Calu3 (cell line): Measurements from ENCODE around the gene CLEC4M. TPM values are rescaled to one million over a fixed set of nuclear protein-coding genes. Genes with fewer than 3 reads are reported as not detected.

Experiments
- BruUV-seq: library from RNA; stranded (reverse); fragments of 400-500 nt; replicated peaks from 2 replicates; lab custom pipeline; 2021; lab: Mats Ljungman, UMichigan
- CTCF ChIA-PET: fragments of 300-600 bp; sonication (Branson Sonifier 250); formaldehyde crosslinking; loops from one replicate; lab custom pipeline; 2022; ENCODE audit warnings: antibody characterized with exemption; lab: Charles Lee
- DNase-seq: peaks from one replicate; pipeline ENCODE4 v3.0.0; 2022
- H3K27ac Mint-ChIP-seq: one replicate; pipeline ENCODE4 v1.8.0; 2022; ENCODE audit warnings: mixed read lengths; ENCODE audit not compliant: unreplicated experiment
- H3K27me3 Mint-ChIP-seq: one replicate; pipeline ENCODE4 v1.8.0; 2022; ENCODE audit warnings: mixed read lengths; ENCODE audit not compliant: unreplicated experiment
- H3K36me3 Mint-ChIP-seq: one replicate; pipeline ENCODE4 v1.8.0; 2022; ENCODE audit warnings: mild to moderate bottlenecking, moderate library complexity, mixed read lengths; ENCODE audit not compliant: insufficient read depth, unreplicated experiment
- H3K4me1 Mint-ChIP-seq: one replicate; pipeline ENCODE4 v1.8.0; 2022; ENCODE audit warnings: mild to moderate bottlenecking, low read depth, mixed read lengths; ENCODE audit not compliant: unreplicated experiment
- H3K4me3 Mint-ChIP-seq: one replicate; pipeline ENCODE4 v1.8.0; 2022; ENCODE audit warnings: mild to moderate bottlenecking, low read depth, moderate library complexity, mixed read lengths; ENCODE audit not compliant: unreplicated experiment
- H3K9me3 Mint-ChIP-seq: one replicate; pipeline ENCODE4 v1.8.0; 2022; ENCODE audit warnings: low read depth, mixed read lengths; ENCODE audit not compliant: unreplicated experiment
- intact Hi-C: fragments of 100-400 bp; cut with micrococcal nuclease; formaldehyde crosslinking; loops from one replicate; pipeline ENCODE4 v1.10.0; 2022; ENCODE audit not compliant: unreplicated experiment
- total RNA-seq: library from RNA; stranded (reverse); gene quantifications from 2 replicates; pipeline ENCODE4 v1.2.3, GENCODE V29; 2022
- TF ChIP-seq, protein P1 (sequence below): fragments of 200-600 bp; IDR thresholded peaks from one replicate; pipeline ENCODE4 v1.8.0; 2022; ENCODE audit warnings: antibody characterized with exemption; ENCODE audit not compliant: unreplicated experiment

Gene CLEC4M
- total RNA-seq, 1 experiment from 2014 or later = not detected

DNA sequence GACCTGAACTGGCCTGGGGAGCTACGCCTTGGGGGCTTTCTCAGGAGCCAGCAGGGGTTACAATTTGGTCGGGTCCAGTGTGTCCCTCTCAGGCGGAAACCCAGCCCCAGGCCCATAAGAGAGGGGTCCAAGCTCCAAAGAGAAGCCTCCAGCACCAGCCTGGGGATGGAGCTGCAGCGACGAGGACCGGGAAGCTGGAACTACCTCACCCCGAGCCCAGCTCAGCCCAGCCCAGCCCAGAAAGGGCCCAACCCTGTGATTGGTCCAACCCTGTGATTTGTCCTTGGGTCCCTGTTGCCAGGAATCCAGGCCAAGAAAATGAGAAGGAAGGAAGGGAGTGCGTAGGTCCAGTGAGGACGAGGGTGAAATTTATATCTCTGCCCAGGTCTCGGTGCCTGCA lies 24.1 kb downstream of the CLEC4M start:
- TF ChIP-seq, protein P1, sequence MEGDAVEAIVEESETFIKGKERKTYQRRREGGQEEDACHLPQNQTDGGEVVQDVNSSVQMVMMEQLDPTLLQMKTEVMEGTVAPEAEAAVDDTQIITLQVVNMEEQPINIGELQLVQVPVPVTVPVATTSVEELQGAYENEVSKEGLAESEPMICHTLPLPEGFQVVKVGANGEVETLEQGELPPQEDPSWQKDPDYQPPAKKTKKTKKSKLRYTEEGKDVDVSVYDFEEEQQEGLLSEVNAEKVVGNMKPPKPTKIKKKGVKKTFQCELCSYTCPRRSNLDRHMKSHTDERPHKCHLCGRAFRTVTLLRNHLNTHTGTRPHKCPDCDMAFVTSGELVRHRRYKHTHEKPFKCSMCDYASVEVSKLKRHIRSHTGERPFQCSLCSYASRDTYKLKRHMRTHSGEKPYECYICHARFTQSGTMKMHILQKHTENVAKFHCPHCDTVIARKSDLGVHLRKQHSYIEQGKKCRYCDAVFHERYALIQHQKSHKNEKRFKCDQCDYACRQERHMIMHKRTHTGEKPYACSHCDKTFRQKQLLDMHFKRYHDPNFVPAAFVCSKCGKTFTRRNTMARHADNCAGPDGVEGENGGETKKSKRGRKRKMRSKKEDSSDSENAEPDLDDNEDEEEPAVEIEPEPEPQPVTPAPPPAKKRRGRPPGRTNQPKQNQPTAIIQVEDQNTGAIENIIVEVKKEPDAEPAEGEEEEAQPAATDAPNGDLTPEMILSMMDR = no peak
- CTCF ChIA-PET = no interaction called here
- Mint-ChIP-seq H3K27ac (no peak overlapping the region), H3K4me1 (peaks cover 14% of the 10 kb centered on the region), H3K27me3 (peaks cover 33% of the 10 kb centered on the region), H3K4me3 (no peak overlapping the region), H3K9me3 (no peaks in the 10 kb centered on the region), H3K36me3 (no peaks in the 10 kb centered on the region)
- intact Hi-C loops = no loop called here
- BruUV-seq = no TSS peak
- no peak for DNase-seq

DNA sequence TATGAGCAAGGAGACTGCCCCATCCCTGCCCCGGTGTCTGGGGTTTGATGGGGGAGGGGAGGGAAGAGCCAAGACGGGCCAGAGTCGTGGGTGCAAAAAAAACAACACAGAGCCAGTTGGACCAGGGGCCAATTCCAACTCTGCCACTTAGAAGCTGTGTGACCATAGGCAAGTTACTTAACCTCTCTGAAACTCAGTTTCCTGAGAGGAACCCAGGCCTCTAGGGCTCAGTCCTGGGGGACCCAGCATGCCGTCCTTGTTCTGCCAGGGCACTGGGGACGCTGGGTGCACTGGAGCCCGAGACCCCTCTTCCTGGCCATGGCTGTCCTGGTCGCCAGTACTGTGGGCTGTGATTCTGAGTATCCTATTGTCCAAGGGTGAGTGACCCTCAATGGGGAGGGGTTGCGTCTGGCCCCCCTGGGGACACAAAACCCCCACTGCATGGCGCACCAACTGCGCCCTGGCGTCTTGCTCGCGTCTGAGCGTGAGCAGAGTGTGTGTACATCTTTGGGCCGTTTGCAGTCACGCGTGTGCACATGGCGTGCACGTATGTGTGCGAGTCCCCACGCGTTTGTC lies 24.6 kb downstream of the CLEC4M start:
- Mint-ChIP-seq H3K27me3 (peaks cover 29% of the 10 kb centered on the region), H3K27ac (no peak overlapping the region), H3K36me3 (no peaks in the 10 kb centered on the region), H3K4me3 (no peak overlapping the region), H3K9me3 (no peaks in the 10 kb centered on the region), H3K4me1 (peaks cover 19% of the 10 kb centered on the region)
- intact Hi-C loops = no loop called here
- CTCF ChIA-PET = no interaction called here
- TF ChIP-seq, protein P1 = no peak
- DNase-seq = no peak
- BruUV-seq = no TSS peak

DNA sequence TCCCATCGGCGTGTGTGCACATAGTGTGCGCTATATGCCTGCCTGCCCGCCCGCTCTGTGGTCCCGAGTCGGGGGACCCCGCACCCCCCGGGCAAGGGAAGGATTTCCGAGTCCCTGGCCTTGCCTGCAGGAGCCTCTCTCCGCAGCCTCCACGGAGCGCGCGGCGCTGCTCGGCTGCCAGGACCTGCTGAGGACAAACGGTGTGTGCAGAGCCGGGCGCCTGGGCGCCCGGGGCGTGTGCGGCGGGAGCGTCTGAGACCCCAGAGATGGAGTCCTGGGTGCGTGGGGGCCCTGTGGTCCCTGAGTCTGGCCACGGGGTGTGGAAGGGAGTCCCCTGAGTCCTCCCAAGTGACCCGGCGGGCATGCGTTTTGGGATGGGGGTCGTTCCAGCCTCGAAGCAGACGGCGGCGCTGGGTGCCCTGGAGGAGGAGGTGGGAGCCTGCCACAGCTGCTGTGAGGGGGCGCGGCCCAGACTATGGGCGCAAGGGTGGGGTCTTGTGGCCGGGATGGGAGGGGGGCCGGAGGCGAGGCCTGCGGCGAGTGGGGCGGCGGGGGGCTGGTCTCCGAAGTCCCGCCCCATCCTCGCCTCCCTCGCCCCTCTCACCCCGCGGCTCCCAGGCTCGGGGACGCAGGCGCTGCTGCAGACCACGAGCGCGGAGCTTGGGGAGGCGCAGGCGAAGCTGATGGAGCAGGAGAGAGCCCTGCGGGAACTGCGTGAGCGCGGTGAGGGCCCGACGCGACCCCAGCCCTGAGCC lies 25.3 kb downstream of the CLEC4M start:
- H3K4me1 Mint-ChIP-seq = peaks cover 21% of the 10 kb centered on the region
- H3K9me3 Mint-ChIP-seq = no peaks in the 10 kb centered on the region
- intact Hi-C loops = no loop called here
- no TSS peak for BruUV-seq
- no peak overlapping the region for H3K4me3 Mint-ChIP-seq
- peaks cover 24% of the 10 kb centered on the region for H3K27me3 Mint-ChIP-seq
- CTCF ChIA-PET = no interaction called here
- no peaks in the 10 kb centered on the region for H3K36me3 Mint-ChIP-seq
- DNase-seq = no peak
- H3K27ac Mint-ChIP-seq = no peak overlapping the region
- TF ChIP-seq, protein P1 = no peak

DNA sequence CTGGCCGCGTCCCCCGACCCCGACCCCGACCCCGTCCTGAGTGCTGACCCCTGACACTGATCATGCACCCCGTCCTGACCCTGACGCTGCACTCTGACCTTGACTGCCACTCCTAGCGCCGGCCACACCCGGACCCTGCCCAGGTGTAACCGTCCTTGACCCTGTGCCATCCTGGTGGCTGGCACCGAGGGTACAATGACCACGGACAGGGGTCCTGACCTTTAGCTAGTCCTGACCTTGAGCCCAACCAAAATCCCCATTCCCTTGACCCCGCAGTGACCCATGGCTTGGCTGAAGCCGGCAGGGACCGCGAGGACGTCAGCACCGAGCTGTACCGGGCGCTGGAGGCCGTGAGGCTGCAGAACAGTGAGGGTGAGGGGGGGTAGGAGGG lies 25.9 kb downstream of the CLEC4M start:
- BruUV-seq = no TSS peak
- CTCF ChIA-PET = no interaction called here
- Mint-ChIP-seq H3K36me3 (no peaks in the 10 kb centered on the region), H3K4me1 (peaks cover 15% of the 10 kb centered on the region), H3K9me3 (no peaks in the 10 kb centered on the region), H3K4me3 (no peak overlapping the region), H3K27ac (no peak overlapping the region), H3K27me3 (peaks cover 18% of the 10 kb centered on the region)
- no peak for DNase-seq
- intact Hi-C loops = no loop called here
- TF ChIP-seq, protein P1 = no peak
